ENCODE results near the gene DCP2.

DCP2 gene

GRCh38 chr5:113050721-113051382 is 74.3 kb downstream of the DCP2 start:
- Histone ChIP-seq H3K27me3 (ENCODE audit: insufficient read depth, poor library complexity, severe bottlenecking) (no peaks in the 10 kb centered on the region), H3K4me3 (ENCODE audit: severe bottlenecking) (no peak overlapping the region), H3K4me1 (ENCODE audit: insufficient read depth, poor library complexity, severe bottlenecking) (peaks cover 19% of the 10 kb centered on the region), H3K36me3 (ENCODE audit: low read depth) (peaks cover 27% of the 10 kb centered on the region), H3K27ac (ENCODE audit: poor library complexity, severe bottlenecking) (peak overlapping the region; percentile 58), H3K9me3 (ENCODE audit: severe bottlenecking) (no peaks in the 10 kb centered on the region)
- no peak for DNase-seq (ENCODE audit: low spot score)
- peak; percentile 67 for ATAC-seq (ENCODE audit: low read depth)
- TF ChIP-seq CTCF (IDR thresholded peaks at IDR 0.05; ENCODE audit: poor library complexity, severe bottlenecking) = no peak

GRCh38 chr5:113052041-113052795 is 75.6 kb downstream of the DCP2 start:
- Histone ChIP-seq H3K27ac (ENCODE audit: poor library complexity, severe bottlenecking) (peak overlapping the region; percentile 58), H3K4me3 (ENCODE audit: severe bottlenecking) (no peak overlapping the region), H3K9me3 (ENCODE audit: severe bottlenecking) (no peaks in the 10 kb centered on the region), H3K27me3 (ENCODE audit: insufficient read depth, poor library complexity, severe bottlenecking) (no peaks in the 10 kb centered on the region), H3K4me1 (ENCODE audit: insufficient read depth, poor library complexity, severe bottlenecking) (peaks cover 17% of the 10 kb centered on the region), H3K36me3 (ENCODE audit: low read depth) (peaks cover 30% of the 10 kb centered on the region)
- ATAC-seq (ENCODE audit: low read depth) (no peak), DNase-seq (ENCODE audit: low spot score) (no peak)
- no peak for TF ChIP-seq CTCF (IDR thresholded peaks at IDR 0.05; ENCODE audit: poor library complexity, severe bottlenecking)

- TF ChIP-seq CTCF (IDR thresholded peaks at IDR 0.05; ENCODE audit: poor library complexity, severe bottlenecking) = no peak
- H3K27me3 ChIP-seq (ENCODE audit: insufficient read depth, poor library complexity, severe bottlenecking) = no peaks in the 10 kb centered on the region
- H3K36me3 ChIP-seq (ENCODE audit: low read depth) = peaks cover 23% of the 10 kb centered on the region
- no peaks in the 10 kb centered on the region for H3K9me3 ChIP-seq (ENCODE audit: severe bottlenecking)
- H3K4me3 ChIP-seq (ENCODE audit: severe bottlenecking) = no peak overlapping the region
- H3K27ac ChIP-seq (ENCODE audit: poor library complexity, severe bottlenecking) = no peak overlapping the region
- H3K4me1 ChIP-seq (ENCODE audit: insufficient read depth, poor library complexity, severe bottlenecking) = peaks cover 14% of the 10 kb centered on the region
- DNase-seq (ENCODE audit: low spot score) (no peak), ATAC-seq (ENCODE audit: low read depth) (no peak)
Measured at GRCh38 chr5:113053511-113053995, 77.0 kb downstream of the DCP2 start.

GRCh38 chr5:113054899-113055298 is 78.3 kb downstream of the DCP2 start:
- Histone ChIP-seq H3K27ac (ENCODE audit: poor library complexity, severe bottlenecking) (no peak overlapping the region), H3K4me1 (ENCODE audit: insufficient read depth, poor library complexity, severe bottlenecking) (peaks cover 14% of the 10 kb centered on the region), H3K9me3 (ENCODE audit: severe bottlenecking) (no peaks in the 10 kb centered on the region), H3K4me3 (ENCODE audit: severe bottlenecking) (no peak overlapping the region), H3K36me3 (ENCODE audit: low read depth) (peaks cover 17% of the 10 kb centered on the region), H3K27me3 (ENCODE audit: insufficient read depth, poor library complexity, severe bottlenecking) (no peaks in the 10 kb centered on the region)
- ATAC-seq (ENCODE audit: low read depth) = no peak
- no peak for DNase-seq (ENCODE audit: low spot score)
- TF ChIP-seq CTCF (IDR thresholded peaks at IDR 0.05; ENCODE audit: poor library complexity, severe bottlenecking) = no peak

All from RWPE2 (cell line).